Activated T-cell treated with anti-CD3 and anti-CD28 coated beads for 48 hours (primary cell): ENCODE results near the gene OSBPL2.

Experiments used
- DNase-seq: peaks from one replicate; pipeline ENCODE4 v3.0.0-alpha.2; 2020; ENCODE audit warnings: low read depth

Gene OSBPL2

DNA sequence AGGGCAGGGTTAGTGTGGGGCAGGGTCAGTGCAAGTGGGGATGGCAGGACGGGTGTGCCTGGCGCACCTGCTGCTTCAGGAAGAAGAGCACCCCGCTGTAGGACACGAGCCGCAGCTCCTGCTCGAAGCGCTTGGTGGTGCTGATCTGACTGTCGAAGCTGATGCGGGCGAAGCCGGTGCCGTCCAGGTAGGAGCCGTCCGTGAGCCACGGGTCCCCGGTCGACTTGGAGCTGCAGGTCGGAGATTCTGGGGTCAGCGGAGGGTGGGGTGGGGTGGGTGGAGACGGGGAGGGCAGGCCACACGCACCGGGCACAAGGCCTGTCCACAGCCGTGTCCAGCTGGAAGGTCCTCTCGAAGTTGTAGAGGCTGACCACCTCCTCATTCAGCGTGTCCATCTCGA is 74.7 kb downstream of the OSBPL2 start:
- no peak for DNase-seq

DNA sequence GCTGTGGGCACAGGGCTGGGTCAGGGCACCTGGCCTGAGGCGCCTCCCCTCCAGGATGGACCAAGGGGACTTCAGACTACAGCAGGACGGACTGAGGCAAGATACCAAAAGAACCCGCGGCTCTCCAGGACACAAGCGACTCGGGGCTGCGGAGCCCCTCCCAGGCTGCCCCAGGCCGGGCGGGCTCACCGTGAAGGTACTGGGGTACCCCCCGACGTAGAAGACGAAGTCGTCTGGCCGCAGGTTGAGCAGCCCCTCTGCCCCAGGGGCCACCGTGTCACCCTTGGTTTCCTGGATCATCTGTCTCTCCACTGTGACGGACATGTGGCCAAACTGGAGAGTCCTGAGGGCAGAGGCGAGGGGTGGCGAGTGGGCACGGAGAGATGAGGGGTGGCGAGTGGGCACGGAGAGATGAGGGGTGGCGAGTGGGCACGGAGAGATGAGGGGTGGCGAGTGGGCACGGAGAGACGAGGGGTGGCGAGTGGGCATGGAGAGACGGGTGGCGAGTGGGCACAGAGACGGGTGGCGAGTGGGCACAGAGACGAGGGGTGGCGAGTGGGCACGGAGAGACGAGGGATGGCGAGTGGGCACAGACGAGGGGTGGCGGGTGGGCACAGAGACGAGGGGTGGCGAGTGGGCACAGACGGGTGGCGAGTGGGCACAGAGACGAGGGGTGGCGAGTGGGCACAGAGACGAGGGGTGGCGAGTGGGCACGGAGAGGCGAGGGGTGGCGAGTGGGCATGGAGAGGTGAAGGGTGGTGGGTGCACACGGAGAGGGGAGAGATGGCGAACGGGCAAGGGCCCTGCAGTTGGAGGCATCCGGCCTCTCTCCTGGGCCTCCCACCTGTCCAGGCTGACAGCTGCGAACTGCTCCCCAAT is 75.4 kb downstream of the OSBPL2 start:
- DNase-seq, result no peak

DNA sequence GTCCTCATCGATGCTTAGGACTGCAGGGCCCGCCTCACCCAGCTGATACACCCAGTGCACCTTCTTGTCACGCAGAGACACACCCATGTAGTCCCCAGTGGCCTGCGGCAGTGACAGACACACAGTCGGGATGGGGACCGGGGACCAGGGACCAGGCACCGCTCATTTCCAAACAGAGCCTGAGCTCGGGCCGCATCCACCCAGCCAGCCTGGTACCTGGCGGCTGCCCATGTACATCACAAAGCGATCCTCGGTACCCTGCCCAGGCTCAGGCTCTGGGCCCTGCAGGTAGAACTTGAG is 76.0 kb downstream of the OSBPL2 start:
- DNase-seq, result no peak

DNA sequence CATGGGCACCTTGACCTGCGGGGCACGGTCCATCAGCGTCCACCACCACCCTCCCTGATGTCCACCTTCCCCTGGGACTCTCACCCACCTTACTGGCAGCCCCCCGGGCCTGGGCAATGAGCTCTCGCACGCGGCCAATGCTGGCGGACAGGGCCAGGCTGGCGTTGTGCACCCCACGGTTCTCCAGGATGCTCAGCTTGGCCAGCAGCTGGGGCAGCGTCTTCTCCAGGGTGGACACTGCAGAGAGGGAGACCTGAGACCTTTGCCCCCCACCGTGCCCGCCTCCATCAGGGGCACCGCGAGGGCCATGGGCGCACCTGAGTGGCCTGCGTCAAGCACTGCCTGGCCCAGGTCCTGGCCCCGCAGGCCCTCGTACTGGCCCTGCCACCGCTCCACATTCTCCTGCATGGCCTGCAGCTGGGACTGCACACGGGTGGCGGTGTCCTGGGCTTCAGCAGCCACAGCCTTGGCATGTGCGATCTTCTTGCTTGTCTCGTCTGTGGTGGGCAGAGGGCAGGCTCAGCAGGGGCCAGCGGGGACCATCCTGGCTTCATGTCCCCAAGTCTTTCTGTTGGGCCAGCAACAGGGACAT is 76.5 kb downstream of the OSBPL2 start:
- no peak for DNase-seq

DNA sequence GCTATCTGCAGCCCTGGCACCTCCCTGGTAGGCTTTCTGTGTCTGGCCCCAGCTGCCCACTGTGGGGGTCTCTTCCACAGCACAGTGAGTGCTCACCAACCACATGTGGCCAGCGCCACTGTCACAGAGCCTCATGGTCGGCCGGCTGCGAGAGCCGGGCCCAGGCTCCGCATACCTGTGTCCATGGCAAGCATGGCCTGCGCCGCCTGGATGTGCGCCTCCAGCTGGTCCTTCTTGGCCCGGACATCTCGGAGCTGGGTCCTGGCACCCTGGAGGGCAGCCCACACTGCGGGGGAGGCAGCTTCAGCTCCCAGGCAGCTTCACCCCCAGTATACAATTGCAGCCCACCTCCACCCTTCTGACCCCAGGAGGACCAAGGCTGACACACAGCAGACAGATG is 77.5 kb downstream of the OSBPL2 start:
- no peak for DNase-seq

DNA sequence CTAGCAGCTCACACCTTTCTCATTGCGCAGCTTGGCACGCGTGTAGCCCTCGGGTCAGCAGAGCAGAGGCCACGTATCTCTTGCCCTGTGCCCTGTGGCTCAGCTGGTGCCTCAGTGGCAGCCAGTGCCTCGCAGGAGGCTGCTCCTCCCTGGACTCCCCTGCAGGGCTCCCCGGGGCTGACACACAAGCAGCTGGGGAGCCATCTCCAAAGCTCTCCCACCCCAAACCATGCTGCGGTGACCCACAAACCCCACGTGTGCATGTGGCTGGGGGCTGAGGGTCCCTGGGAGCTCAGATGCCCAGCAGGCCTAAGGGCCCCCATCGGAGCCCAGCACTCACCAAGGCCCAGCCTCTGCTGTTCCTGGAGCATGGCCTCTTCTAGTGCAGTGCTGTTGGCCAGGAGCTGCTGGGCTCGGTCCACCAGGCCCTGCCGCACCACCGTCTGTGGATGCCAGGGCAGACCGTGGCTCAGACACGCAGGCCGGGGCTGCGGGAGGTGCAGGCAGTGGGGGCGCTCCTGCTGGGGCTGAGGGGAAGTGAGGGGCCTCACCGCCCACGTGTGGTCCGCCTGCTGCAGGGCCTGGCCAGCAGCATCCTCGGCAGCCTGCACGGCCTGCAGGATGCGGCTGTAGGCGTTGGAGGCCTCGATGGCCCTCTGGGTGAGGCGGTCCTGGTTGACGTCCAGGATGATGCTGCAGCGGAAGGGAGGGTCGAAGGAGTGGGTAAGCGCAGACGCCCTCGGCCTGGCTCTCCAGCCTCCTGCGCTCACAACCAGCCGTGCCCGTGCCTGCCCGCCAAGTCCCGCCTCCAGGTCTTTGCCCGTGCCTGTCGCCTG is 78.2 kb downstream of the OSBPL2 start:
- no peak for DNase-seq

DNA sequence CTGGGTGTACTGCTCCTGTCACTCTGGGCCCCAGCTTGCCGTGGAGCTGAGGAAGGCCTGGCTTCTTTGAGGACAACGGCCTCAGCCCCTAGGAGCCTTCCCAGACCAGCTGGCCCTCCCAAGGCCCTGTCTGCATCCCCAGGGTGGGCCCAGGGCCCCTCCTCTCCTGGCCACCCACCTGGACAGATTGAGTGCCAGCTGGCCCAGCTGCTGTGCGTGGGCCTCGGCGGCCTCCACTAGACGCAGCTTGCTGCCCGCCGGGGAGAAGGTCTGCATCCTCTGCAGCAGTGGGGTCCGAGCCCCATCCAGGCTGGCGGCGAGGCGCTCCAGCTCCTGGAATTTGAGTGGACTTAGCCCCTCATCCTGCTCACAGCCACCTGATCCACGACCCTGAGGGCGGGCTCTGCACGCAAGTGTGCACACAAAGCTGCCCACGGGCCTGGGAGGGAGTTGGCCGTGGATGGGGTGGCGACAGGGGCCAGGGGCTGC is 78.9 kb downstream of the OSBPL2 start:
- DNase-seq, result no peak

DNA sequence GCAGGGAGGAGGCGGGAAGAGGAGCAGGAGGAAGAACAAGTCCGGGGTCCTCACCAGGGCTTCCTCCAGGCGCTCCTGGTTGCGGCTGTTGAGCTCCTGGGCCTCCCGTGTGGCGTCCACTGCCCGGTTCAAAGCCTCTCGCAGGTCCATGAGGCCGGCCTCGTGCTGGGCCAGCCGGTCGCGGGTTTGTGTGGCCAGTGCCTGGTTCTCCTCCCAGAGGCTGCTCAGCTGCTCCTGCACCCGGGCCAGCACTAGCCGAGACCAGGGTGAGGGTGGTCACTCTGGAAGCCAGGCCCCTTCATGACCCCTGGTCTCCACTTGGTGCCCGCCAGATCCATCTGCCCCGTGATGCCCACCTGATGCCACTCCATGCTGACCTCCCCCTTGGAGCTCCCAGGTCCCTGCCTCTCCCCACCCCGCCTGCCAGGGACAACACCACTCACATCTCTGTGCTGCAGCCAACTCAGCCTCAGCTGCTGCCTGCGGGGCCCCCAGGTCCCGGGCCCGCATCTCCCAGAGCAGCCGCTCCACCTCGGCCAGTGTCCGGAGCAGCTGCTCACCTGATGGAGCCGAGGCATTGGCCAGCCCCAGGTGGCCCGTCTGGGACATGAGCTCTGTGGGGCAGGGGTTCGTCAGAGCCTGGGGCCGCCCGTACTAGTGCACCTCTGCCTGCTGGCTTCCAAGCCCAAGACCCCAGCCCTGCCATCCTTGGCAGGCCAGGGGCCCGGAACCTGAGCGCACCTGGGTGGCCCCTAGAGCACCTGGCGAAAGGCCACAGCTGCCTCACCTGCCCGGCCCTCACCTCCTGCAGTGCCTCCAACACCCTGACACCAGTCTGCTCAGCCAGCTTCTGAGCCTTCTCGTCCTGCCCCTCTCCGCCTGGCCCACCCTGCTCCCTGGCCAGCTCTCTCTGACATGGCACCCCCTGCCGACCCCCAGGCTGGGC is 80.4 kb downstream of the OSBPL2 start:
- no peak for DNase-seq

DNA sequence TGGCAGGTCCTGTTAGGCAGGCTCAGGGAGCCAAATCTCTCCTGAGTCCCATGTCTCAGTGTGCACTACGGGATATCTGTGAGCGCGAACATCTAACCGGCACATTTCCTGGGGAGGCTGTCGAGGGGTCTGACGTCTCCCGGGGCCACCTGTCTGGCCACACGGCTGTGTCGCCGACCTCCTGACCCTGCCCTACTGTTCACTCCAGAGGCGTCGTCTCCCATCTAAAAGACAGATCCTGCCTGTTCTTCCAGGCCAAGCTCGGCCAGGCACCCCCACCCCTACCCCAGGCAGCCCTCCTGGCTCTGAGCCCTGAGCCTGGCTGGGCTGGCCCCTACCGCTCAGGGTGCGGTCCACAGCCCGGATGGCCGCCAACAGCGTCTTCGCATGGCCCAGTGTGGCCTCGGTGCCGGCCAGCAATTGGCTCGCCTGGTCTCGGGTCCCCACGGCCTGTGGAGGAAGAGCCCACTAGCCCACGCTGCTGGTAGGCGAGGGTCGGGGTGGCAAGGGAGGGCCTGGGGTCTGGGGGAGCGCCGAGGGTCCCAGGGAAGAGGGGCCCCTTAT is 81.1 kb downstream of the OSBPL2 start:
- DNase-seq, result no peak

DNA sequence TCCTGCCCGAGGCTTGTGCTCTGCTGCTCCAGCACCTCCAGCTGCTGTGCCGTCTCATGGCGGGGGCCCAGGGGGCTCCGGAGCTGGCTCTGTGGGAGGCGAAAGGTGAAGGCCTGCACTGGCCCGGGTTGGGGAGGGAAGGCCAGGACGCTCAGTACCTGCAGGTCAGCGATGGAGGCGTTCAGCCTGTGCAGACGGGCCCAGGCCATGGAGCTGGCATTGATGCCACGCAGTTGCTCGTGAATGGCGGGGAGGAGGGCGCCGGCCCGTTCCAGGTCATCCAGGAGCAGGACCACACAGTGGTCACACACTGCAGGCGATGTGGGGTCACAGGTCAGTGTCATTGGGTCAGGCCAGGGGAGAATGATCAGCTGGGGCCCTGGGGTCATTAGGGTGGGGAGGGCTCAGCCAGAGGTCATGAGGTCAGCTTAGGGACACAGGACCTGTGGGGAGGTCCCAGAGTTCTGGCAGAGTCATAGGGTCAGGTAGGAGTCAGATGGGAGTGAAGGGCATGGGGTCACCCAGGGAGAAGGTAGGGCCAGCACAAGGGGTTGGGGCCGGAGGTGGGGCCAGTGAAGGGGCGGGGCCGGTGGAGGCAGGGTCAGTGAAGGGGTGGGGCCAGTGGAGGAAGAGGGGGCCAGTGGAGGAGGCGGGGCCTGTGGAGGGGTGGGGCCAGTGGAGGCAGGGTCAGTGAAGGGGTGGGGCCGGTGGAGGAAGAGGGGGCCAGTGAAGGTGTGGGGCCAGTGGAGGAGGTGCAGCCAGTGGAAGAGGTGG is 82.4 kb downstream of the OSBPL2 start:
- DNase-seq, result peak; percentile 21

DNA sequence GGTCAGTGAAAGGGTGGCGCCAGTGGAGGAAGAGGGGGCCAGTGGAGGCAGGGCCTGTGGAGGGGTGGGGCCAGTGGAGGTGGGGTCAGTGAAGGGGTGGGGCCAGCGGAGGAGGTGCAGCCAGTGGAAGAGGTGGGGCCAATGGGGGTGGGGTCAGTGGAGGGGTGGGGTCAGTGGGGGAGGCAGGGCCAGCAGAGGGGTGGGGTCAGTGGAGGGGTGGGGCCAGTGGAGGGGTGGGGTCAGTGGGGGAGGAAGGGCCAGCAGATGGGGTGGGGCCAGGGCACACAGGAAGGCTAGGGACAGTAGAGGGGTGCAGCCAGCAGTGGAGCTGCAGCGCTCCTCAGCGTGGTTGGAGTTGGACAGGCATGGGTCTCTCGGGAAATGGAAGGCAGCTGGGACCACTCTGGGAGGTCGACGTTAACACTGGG is 83.2 kb downstream of the OSBPL2 start:
- DNase-seq, result peak; percentile 26

DNA sequence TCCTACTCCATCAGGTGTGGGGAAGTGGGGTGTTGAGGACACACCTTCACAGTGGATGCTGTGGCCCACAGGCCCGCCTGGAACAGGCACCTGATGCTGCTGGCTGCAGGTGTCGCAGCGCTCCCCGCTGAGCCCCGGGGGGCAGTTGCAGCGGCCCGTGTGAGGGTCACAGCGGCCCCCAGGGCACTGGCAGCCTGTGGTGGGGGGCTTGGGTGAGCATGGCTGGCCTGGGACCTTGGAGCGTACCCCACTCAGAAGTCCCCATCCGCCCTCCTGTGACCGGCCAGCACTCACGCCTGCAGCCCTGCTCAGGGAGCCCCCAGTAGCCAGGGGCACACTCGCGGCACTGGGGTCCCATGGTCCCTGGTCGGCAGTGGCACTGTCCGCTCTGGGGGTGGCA is 83.7 kb downstream of the OSBPL2 start:
- DNase-seq, result no peak

DNA sequence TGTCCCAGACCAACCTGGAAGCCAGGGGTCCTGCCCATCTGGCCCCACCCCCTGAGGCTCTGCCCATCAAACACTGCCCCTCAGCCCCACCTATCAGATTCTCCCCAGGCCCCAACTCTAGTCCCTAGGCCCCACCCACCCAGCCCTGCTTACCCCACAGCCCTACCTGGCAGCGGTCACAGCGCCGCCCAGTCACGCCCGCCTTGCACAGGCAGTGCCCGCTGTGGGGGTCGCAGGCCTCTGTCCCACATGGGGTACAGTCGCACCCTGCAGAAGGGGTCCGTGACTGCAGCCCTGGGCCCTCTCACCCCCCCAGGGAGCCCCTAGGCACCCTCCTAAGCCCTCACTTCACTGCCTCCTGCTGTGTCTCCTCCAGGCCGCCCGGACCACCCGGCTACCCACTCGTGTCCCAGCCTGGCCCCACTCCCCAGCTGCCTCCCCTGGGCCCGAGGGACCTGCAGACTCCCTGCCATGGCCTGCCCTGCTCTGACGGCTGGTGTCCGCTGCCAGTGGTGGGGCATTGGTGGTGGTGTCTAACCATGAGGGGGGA is 84.2 kb downstream of the OSBPL2 start:
- no peak for DNase-seq

DNA sequence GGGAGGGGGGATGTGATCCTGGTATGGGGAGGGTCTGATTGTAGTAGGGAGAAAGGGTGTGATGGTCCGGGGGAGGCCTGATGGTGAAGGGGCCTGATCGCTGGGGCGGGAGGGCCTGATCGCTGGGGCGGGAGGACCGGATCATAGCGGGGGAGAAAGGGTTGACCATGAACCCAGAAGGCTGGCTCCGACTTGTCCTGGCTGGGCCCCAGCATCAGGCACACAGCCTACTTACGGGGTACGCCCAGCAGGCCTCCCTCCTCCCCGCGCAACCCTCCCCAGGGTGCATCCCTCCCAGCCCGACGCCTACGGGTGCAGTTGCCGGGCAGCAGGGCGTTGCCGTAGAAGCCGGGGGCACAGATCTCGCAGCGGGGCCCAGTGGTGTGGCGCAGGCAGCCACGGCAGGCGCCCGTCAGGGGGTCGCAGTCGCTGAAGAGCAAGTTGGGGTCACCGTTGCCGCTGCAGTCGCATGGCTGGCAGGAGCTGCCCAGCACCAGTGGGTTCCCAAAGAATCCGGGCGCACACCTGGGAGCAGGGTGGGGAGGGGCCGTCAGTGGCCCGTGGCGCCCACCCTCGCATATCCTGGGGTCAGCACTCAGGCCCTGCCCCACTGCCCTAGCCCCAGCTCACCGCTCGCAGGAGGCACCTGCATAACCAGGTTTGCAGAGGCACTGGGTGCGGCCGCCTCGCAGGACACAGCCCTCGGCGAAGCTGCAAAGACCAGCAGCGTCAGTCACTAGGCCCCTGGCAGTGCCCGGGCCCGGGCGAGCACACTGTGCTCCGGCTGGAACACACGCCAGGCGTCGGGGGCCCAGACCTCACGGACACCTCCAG is 85.0 kb downstream of the OSBPL2 start:
- DNase-seq, result no peak

DNA sequence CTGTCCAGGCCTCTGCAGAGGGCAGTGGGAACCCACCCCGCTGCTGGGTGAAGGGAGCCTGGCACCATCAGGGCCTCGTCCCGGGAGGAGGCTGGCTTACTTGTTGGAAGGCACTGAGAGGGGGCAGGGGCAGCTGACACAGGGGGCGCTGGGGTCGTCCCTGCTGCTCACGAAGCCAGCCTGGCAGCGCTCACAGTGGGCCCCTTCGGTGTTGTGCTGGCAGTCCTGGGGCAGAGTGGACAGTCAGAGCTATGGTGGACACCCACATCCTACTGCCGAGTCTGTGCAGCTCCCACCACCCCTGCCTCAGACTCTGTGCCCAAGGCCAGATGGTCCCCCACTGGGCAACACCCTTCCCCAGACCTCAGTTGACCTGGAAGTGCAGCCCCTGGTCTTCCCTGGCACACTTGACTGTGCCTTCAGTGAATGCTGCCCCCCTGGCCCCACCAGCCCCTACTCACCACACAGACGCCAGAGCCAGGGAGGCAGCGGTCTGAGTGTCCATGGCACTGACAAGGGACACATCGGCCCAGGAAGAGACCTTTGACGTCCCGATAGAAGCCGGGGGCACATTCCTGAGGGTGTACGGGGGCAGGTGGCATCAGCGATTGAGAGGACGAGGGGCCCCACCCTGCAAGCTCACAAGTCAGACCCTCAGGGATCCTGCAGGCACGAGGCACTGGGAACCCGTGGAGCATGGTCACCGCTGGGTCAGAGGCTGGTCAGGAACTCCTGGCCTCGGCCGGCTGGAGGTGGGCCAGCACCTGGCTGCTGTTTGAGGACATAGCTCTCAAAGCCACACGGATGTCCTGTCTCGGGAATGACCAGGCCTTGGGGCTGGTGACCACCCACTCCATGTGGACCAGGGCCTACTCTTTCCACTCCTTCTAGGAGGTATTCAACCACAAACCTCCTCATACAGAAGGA is 85.9 kb downstream of the OSBPL2 start:
- no peak for DNase-seq

DNA sequence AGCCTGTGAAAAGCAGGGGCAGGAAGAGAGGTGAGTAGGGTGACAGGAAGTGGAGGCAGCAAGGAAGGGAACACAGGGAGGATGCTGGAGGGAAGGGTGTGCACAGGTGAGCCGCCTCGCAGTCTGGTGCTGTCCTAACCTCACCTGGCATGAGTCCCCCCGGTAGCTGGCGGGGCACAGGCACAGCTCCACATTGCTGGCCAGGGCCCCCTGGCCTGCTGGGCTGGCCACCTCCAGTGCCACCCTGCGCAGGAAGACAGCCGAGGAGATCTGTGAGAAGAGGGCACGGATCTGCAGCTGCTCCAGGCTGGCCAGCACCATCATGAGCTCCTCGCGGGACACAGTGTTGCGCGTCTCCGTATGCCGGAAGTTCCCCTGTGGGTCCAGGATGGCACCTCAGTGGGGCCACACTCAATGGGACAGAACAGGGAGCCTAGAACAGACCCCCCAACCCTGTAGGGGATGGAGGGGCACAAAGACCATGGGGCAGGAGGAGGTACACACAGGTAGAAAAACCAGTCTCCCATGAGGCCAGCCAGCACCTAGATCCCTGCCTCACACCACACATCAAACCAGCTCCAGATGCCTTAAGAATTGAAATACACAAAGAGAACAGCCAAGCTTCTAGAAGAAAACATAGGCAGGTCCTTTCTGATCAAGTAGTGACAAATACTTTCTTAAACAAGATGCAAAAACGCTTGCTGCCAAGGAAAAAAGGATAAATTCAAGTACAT is 87.0 kb downstream of the OSBPL2 start:
- no peak for DNase-seq

DNA sequence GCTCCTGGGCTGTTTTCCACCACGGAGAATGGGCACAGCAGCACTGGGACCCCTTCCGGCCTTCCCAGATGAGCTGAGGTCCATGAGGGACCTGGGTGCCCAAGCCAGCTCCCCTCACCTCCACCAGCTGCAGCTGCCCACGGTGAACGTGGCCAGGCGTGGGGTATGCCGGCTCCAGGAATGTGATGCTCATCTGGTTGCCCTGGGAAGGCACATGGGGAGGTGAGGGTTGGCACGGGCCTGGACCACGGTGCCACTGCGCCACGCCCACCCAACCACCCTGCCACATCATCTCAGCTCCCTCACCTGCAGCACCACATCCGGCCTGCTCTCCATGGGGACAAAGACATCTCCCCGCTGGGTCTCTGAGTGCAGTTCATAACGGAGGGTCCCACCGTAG is 88.2 kb downstream of the OSBPL2 start:
- DNase-seq, result no peak
